Measurements from ENCODE around the gene AK3.

Gene AK3

GRCh38 chr9:4717815-4718214 lies 23.2 kb downstream of the AK3 start:
- H3K27ac ChIP-seq, result no peak overlapping the region
- TF ChIP-seq CTCF (IDR thresholded peaks at IDR 0.05) (no peak), ZFX (IDR thresholded peaks at IDR 0.05; ENCODE audit: borderline replicate concordance) (no peak)

GRCh38 chr9:4716163-4716562 lies 24.8 kb downstream of the AK3 start:
- H3K27ac ChIP-seq, result no peak overlapping the region
- TF ChIP-seq ZFX (IDR thresholded peaks at IDR 0.05; ENCODE audit: borderline replicate concordance) (no peak), CTCF (IDR thresholded peaks at IDR 0.05) (no peak)

- TF ChIP-seq CTCF (IDR thresholded peaks at IDR 0.05), result no peak
- TF ChIP-seq ZFX (IDR thresholded peaks at IDR 0.05; ENCODE audit: borderline replicate concordance), result no peak
- H3K27ac ChIP-seq, result no peak overlapping the region
Observed at GRCh38 chr9:4714266-4715016, 26.6 kb downstream of the AK3 start.

GRCh38 chr9:4713849-4714248 lies 27.2 kb downstream of the AK3 start:
- H3K27ac ChIP-seq, result no peak overlapping the region
- TF ChIP-seq CTCF (IDR thresholded peaks at IDR 0.05) (no peak), ZFX (IDR thresholded peaks at IDR 0.05; ENCODE audit: borderline replicate concordance) (no peak)

GRCh38 chr9:4709380-4709779 lies 31.6 kb downstream of the AK3 start:
- TF ChIP-seq CTCF (IDR thresholded peaks at IDR 0.05) (no peak), ZFX (IDR thresholded peaks at IDR 0.05; ENCODE audit: borderline replicate concordance) (no peak)
- H3K27ac ChIP-seq, result no peak overlapping the region

- H3K27ac ChIP-seq, result no peak overlapping the region
Observed at GRCh38 chr9:4706971-4707622, 33.9 kb downstream of the AK3 start.

More at GRCh38 chr9:4706971-4707622, 33.9 kb downstream of the AK3 start:
- no peak for TF ChIP-seq ZFX (IDR thresholded peaks at IDR 0.05; ENCODE audit: borderline replicate concordance)
- no peak for TF ChIP-seq CTCF (IDR thresholded peaks at IDR 0.05)

Measured in 22Rv1 (cell line).